ENCODE data around the gene RPTOR. TPM values are rescaled to one million over a fixed set of nuclear protein-coding genes. Genes with fewer than 3 reads are reported as not detected.

RPTOR gene
- total RNA-seq, 2 experiments from 2014 or later = 32.4 to 35.4 TPM

DNA sequence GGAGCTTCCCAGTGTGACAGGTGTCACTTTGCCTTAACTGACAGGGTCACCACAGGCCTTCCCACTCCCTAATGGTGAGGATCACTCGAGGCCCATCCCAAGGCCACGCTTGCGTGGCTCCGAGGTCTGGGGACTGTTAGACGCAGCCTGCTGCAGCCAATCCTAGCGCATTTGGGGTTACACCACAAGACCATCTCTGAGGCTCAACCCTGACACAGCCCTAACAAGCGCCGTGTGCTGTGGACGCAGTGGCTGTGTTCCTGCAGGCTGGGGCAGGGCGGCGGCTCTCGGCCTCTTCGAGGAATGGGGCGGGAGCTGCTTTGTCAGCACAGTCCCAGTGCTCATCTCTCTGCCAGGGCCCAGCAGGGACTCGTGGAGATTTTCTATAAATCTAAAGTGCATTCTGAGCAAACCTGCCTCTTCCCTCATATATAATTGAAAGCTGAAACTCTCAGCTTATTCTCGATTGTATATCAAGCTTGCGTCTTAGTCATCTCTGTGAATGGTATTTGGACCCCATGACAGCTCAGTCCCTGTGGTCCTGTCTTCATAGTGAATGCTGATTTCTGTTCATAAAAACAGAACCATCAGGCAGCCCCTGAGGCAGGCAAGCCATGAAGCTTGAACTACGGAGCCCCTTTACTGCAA, 381.2 kb downstream of the RPTOR start:
- Mint-ChIP-seq H3K27me3 (ENCODE audit: low read depth) (no peaks in the 10 kb centered on the region), H3K36me3 (ENCODE audit: low read depth) (peaks cover 12% of the 10 kb centered on the region), H3K9me3 (no peaks in the 10 kb centered on the region), H3K4me1 (ENCODE audit: low read depth) (no peaks in the 10 kb centered on the region), H3K4me3 (no peak overlapping the region), H3K27ac (no peak overlapping the region)
- CTCF ChIA-PET = no interaction called here
- intact Hi-C loops (cut with micrococcal nuclease) = no loop called here
- no peak for DNase-seq

DNA sequence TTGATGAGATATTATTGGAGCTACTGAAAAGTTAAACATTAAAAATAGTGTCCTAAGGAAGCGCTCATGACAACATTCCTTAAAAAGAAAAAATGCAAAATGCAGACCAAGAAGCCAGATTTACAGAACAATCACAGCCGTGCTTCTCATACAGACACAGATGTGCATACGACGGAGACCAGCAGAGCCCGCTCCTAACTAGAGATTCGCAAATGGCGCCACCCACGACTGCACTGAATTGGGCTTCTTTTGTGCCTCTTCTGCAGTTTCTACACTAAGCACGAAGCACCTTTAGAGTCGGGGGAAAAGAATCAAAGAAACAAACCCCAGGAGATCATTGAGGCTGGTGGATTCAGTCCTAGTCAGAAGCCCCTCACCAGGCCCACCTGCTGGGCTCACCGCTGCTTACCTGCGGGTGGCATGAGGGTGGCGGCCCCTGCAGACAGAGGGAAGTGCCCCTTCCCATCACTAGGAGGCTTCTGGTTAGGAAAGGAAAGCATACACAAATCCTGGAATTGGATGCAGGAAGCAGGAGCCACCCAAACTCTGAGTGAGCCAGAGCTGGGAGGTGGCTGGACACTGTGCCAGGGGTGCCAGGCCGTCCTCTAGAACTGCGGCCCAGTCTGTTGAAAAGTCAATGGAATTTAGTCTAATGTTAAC, 382.1 kb downstream of the RPTOR start:
- Mint-ChIP-seq H3K36me3 (ENCODE audit: low read depth) (peaks cover 11% of the 10 kb centered on the region), H3K9me3 (no peaks in the 10 kb centered on the region), H3K27me3 (ENCODE audit: low read depth) (no peaks in the 10 kb centered on the region), H3K27ac (no peak overlapping the region), H3K4me1 (ENCODE audit: low read depth) (no peaks in the 10 kb centered on the region), H3K4me3 (no peak overlapping the region)
- CTCF ChIA-PET = no interaction called here
- no peak for DNase-seq
- intact Hi-C loops (cut with micrococcal nuclease) = no loop called here

DNA sequence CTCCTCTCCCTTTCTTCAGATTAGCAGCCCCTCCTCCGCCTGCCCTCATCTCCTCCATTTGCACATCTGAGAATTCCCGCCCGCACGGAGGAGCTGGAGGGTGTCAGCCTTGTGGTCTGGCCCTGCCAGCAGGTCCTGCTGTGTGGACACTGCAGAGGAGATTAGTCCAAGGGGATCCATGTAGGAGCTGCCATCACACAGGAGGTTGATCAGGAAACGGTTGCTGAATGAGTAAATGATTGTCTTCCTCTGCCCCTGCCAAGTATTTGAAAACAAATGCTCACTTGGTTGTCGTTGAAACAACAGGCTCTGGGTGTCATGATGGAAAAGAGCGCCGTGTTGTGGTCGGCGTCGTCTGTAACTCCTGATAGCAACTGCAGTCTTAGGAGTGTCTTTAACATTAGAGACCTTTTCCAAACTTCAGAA, 383.2 kb downstream of the RPTOR start:
- CTCF ChIA-PET = no interaction called here
- H3K36me3 Mint-ChIP-seq (ENCODE audit: low read depth) = peaks cover 10% of the 10 kb centered on the region
- no peaks in the 10 kb centered on the region for H3K9me3 Mint-ChIP-seq
- H3K27me3 Mint-ChIP-seq (ENCODE audit: low read depth) = no peaks in the 10 kb centered on the region
- intact Hi-C loops (cut with micrococcal nuclease) = no loop called here
- no peak for DNase-seq
- H3K4me3 Mint-ChIP-seq = no peak overlapping the region
- no peak overlapping the region for H3K27ac Mint-ChIP-seq
- H3K4me1 Mint-ChIP-seq (ENCODE audit: low read depth) = no peaks in the 10 kb centered on the region

DNA sequence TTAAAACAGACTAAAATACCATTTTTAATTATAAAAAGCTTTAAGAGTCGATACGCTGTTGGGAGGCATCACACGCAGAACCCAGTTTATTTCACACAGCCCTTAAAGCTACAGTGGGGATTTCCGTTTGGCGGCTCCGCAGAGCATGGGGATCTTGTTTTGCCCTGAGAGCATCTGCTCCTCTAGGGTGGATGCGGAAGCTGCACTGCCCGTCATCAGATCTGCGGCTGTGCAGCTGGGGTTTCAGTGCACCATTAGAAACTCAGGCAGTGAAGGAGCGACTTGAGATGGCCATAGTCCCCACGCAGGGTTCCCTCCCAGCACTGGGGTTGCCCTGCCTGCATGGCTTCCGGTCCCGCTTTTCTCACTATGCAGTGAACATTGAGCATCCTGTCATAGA, 384.8 kb downstream of the RPTOR start:
- intact Hi-C loops (cut with micrococcal nuclease) = no loop called here
- Mint-ChIP-seq H3K36me3 (ENCODE audit: low read depth) (peaks cover 7% of the 10 kb centered on the region), H3K9me3 (no peaks in the 10 kb centered on the region), H3K4me1 (ENCODE audit: low read depth) (no peaks in the 10 kb centered on the region), H3K27ac (no peak overlapping the region), H3K27me3 (ENCODE audit: low read depth) (no peaks in the 10 kb centered on the region), H3K4me3 (no peak overlapping the region)
- CTCF ChIA-PET = interaction anchor here (0.7 to 1.3 kb wide), 3 partner anchors 31 to 502 kb away, joined by 3 to 5 read pairs (median 5); no protein-coding TSS in a partner anchor
- DNase-seq = no peak

DNA sequence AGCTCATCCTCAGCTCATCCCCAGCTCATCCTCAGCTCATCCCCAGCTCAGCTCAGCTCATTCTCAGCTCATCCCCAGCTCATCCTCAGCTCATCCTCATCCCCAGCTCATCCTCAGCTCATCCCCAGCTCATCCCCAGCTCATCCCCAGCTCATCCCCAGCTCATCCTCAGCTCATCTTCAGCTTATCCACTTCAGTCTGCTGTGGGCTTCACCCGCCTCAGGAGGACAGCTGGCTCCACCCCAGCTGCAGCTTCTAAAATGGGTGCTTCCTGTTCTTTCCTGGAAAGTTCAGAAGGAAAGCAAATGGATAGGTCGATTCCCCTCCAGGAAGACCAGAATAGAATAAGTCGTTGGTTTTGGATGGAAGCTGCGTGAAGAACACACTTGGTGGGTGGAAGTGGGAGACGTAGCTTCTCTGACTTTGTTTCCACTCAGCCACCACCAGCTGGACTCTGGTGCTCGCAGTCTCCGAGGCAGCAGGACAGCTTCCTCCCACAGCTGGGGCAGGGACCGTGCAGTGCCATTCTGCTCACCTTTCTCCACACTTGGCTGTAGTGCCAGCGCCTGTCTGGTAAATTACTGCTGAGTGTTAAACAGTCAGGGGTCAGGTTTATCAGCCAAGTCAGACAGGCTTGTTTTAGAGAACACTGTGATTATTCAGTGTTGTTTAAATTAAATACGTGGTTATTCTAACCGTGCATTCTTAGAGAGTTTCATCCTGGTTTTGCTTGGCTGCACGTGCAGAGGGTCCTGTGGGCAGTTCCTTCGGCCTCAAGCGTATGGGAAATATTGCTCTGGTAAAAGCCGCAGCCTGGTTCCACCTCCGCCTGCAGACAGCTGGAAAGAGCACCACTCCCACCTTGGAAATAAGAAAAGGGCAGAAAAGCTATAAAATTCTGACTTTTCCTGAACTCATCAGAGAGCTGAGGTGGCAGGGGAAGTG, 386.0 kb downstream of the RPTOR start:
- peaks cover 4% of the 10 kb centered on the region for H3K4me1 Mint-ChIP-seq (ENCODE audit: low read depth)
- no peaks in the 10 kb centered on the region for H3K9me3 Mint-ChIP-seq
- CTCF ChIA-PET = interaction anchor here (0.5 to 1.3 kb wide), 5 partner anchors 32 to 503 kb away, joined by 3 to 6 read pairs (median 5); no protein-coding TSS in a partner anchor
- no peak for DNase-seq
- intact Hi-C loops (cut with micrococcal nuclease) = no loop called here
- H3K36me3 Mint-ChIP-seq (ENCODE audit: low read depth) = peaks cover 5% of the 10 kb centered on the region
- H3K27ac Mint-ChIP-seq = no peak overlapping the region
- no peaks in the 10 kb centered on the region for H3K27me3 Mint-ChIP-seq (ENCODE audit: low read depth)
- H3K4me3 Mint-ChIP-seq = no peak overlapping the region

DNA sequence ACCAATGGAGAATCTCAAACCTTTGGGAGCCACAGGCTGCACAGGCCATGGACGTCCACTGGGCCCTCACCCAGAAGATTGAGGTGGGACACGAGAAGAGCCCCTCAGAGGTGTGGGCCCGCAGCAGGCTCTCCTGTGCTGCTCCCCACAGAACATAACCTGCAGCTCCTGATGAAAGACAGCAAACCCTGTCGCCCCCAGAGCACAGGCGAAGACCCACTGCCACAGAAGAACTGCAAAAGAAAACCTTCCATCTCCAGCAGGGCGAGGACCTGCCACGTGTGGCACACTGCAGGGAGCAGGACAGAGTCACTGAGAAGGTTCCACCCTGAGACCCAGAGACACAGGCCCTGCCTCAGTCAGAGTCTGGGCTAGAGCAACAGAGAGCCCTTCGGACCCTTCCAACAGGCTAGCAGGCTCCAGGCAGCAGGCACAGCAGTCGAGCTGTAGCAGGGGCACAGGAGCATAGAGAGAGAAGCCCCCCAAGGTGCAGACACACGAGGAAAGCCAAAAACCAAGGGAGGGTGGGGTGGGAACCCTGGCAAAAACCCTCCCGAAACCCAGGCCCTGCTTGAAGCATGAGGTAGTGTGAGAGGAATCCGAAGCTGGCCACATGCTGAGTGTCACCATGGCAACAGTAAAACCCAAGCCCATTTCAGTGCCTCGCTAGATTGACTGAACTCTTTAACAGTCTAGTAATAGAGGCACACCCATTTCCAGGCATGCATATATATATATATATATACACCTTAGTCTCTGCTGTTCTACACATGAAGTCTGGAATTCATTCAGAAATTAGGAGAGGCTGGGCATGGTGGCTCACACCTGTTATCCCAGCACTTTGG, 387.0 kb downstream of the RPTOR start:
- CTCF ChIA-PET = no interaction called here
- DNase-seq = no peak
- H3K4me3 Mint-ChIP-seq = no peak overlapping the region
- intact Hi-C loops (cut with micrococcal nuclease) = no loop called here
- H3K36me3 Mint-ChIP-seq (ENCODE audit: low read depth) = peaks cover 7% of the 10 kb centered on the region
- no peaks in the 10 kb centered on the region for H3K27me3 Mint-ChIP-seq (ENCODE audit: low read depth)
- peaks cover 12% of the 10 kb centered on the region for H3K4me1 Mint-ChIP-seq (ENCODE audit: low read depth)
- no peak overlapping the region for H3K27ac Mint-ChIP-seq
- H3K9me3 Mint-ChIP-seq = no peaks in the 10 kb centered on the region

DNA sequence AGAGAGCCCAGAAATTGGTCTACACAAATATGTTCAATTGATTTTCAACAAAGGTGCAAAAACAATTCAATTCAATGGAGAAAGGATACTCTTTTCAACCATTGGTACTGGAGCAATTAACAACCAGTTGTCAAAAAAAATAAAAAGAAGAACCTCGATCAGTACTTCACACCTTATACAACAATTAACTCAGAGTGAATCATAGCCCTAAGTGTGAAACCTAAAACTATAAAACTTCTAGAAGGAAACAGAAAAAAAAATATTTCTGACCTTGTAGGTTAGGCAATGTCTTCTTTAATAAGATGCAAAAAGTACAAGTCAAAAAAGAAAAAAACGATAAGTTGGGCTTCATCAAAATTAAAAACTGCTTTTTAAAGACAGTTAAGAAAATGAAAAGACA, 390.9 kb downstream of the RPTOR start:
- H3K4me3 Mint-ChIP-seq = no peak overlapping the region
- H3K27me3 Mint-ChIP-seq (ENCODE audit: low read depth) = no peaks in the 10 kb centered on the region
- H3K4me1 Mint-ChIP-seq (ENCODE audit: low read depth) = peaks cover 40% of the 10 kb centered on the region
- intact Hi-C loops (cut with micrococcal nuclease) = no loop called here
- H3K36me3 Mint-ChIP-seq (ENCODE audit: low read depth) = peaks cover 6% of the 10 kb centered on the region
- CTCF ChIA-PET = no interaction called here
- DNase-seq = no peak
- H3K9me3 Mint-ChIP-seq = no peaks in the 10 kb centered on the region
- H3K27ac Mint-ChIP-seq = no peak overlapping the region

DNA sequence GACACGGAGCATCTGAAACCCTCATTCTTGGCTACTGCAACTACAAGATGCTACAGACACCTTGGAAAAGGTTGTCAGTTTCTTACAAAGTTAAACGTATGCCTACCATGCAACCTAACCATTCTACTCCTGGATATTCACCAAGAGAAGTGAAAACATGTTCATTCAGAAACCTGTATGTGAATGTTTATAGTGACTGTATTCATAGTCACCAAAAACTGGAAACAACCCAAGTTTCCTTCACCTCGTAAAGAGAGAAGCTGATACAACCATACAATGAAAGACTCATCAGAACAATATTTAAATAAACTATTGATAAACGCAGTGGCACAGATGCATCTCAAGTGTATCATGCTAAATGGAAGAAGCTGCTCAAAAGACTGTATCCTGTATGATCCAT, 391.6 kb downstream of the RPTOR start:
- no peaks in the 10 kb centered on the region for H3K9me3 Mint-ChIP-seq
- H3K4me1 Mint-ChIP-seq (ENCODE audit: low read depth) = peaks cover 40% of the 10 kb centered on the region
- H3K27me3 Mint-ChIP-seq (ENCODE audit: low read depth) = no peaks in the 10 kb centered on the region
- intact Hi-C loops (cut with micrococcal nuclease) = no loop called here
- no peak overlapping the region for H3K27ac Mint-ChIP-seq
- H3K4me3 Mint-ChIP-seq = no peak overlapping the region
- CTCF ChIA-PET = no interaction called here
- H3K36me3 Mint-ChIP-seq (ENCODE audit: low read depth) = peaks cover 6% of the 10 kb centered on the region
- DNase-seq = no peak

DNA sequence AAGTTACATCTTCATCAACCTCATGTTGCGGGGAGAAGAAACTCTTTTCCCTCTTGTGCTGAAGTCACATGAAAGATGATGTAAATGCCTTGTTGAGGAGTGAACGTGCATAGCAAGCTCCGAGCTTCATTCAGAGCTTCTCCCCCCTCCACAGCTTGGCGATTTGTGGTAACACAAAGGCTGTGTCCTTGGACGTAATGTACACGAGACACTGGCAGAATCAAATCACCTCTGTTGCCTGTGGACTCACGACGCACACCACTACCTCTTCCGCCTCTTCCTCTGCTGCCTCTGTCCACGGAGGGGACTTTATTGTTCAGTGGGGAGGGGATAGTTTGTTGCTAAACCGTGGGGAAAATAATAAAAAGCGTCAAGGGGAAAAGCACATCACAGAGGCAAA, 392.1 kb downstream of the RPTOR start:
- Mint-ChIP-seq H3K4me3 (no peak overlapping the region), H3K36me3 (ENCODE audit: low read depth) (peaks cover 6% of the 10 kb centered on the region), H3K9me3 (no peaks in the 10 kb centered on the region), H3K27ac (no peak overlapping the region), H3K4me1 (ENCODE audit: low read depth) (peaks cover 40% of the 10 kb centered on the region), H3K27me3 (ENCODE audit: low read depth) (no peaks in the 10 kb centered on the region)
- CTCF ChIA-PET = no interaction called here
- no peak for DNase-seq
- intact Hi-C loops (cut with micrococcal nuclease) = no loop called here

DNA sequence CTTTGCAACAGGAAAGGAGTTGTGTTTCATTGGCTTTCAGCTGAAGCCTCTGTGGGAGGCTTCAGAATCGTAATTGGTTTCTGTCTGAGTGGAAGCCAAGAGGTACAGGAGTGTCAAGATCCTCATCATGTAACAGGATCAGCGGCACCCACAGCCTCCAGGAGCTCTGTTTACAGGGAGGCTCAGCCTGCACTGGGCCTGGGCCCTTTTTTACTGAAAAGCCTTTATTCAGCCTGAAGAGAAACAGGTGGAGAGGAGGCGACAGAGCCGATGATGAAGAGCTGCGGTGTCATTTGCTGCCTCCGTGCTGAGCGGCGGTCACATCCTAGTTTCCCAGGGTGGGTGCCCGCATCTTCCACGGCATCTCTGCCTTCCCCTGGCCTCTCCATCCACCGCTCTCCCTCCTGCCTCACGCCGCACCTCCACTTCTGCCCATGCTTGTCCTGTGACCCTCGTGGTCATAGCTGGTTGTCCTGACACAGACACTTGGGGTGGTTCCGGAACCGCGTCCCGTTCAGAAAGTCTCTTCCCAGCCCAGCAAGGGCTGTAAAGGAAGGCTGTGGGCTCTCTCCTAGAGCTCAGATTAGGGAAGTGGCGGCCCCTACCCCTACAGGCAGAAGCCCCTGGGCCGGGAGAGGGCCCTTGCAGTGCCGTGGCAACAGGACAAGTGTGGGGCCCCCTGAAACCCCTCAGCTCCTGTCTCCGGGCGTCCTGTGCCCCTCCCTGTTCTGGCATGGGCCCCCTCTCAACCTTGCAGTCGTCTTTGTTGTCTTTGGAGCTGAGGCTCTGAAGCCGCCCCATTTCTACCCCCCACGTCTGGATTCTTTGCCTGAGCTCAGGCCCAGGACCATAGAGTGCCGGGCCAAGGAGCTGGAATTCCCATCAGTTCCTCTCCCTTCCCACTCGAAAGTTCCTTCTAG, 393.1 kb downstream of the RPTOR start:
- no peaks in the 10 kb centered on the region for H3K27me3 Mint-ChIP-seq (ENCODE audit: low read depth)
- peaks cover 9% of the 10 kb centered on the region for H3K36me3 Mint-ChIP-seq (ENCODE audit: low read depth)
- H3K4me1 Mint-ChIP-seq (ENCODE audit: low read depth) = peaks cover 40% of the 10 kb centered on the region
- DNase-seq = no peak
- CTCF ChIA-PET = interaction anchor here (1.2 kb wide), 1 partner anchor 25 kb away, joined by 3 read pairs; no protein-coding TSS in a partner anchor
- intact Hi-C loops (cut with micrococcal nuclease) = loop anchor here (1.0 kb wide), 2 partner anchors 46 to 60 kb away; no protein-coding TSS in a partner anchor
- peak overlapping the region; percentile 32 for H3K27ac Mint-ChIP-seq
- H3K4me3 Mint-ChIP-seq = no peak overlapping the region
- H3K9me3 Mint-ChIP-seq = no peaks in the 10 kb centered on the region

DNA sequence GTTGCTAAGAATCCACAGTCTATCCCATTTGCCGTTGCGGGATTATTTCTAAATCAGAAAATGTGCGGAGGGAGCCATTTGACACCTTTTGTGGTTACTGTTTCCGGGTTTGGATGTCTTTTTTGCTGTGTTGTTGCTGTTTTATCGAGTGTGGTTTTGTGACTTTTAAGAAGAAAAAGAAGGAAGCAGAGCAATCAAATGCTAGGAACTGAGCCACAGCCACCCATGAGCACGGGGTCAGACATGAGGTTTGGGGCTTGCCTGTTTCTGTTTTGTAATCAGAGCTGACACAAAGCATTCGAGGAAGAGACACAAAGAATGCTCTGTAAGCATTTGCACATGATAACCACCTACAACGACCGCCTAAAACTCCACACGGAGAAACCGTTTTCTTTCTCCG, 393.9 kb downstream of the RPTOR start:
- peaks cover 9% of the 10 kb centered on the region for H3K36me3 Mint-ChIP-seq (ENCODE audit: low read depth)
- H3K4me3 Mint-ChIP-seq = no peak overlapping the region
- intact Hi-C loops (cut with micrococcal nuclease) = loop anchor here (1.0 kb wide), 2 partner anchors 47 to 61 kb away; no protein-coding TSS in a partner anchor
- H3K4me1 Mint-ChIP-seq (ENCODE audit: low read depth) = peaks cover 40% of the 10 kb centered on the region
- peak; percentile 71 for DNase-seq
- no peaks in the 10 kb centered on the region for H3K27me3 Mint-ChIP-seq (ENCODE audit: low read depth)
- no peaks in the 10 kb centered on the region for H3K9me3 Mint-ChIP-seq
- CTCF ChIA-PET = interaction anchor here (1.2 kb wide), 1 partner anchor 24 kb away, joined by 3 read pairs; no protein-coding TSS in a partner anchor
- peak overlapping the region; percentile 32 for H3K27ac Mint-ChIP-seq

Measured in activated naive CD4-positive, alpha-beta T cell treated with anti-CD3 and anti-CD28 coated beads for 36 hours (primary cell).